NCI-H1048 (cell line): ENCODE measurements around the gene KRTAP10-1.

Experiments used
- DNase-seq: peaks from one replicate; lab custom pipeline; 2025; lab: John Stamatoyannopoulos, UW

The KRTAP10-1 gene

GRCh38 chr21:44515359-44516165 is 24.4 kb downstream of the KRTAP10-1 start:
- no peak for DNase-seq

GRCh38 chr21:44514746-44515358 is 25.1 kb downstream of the KRTAP10-1 start:
- no peak for DNase-seq

- no peak for DNase-seq
Measured at GRCh38 chr21:44514218-44514520, 25.8 kb downstream of the KRTAP10-1 start.

GRCh38 chr21:44513389-44514217 is 26.4 kb downstream of the KRTAP10-1 start:
- no peak for DNase-seq

- DNase-seq, result no peak
Measured at GRCh38 chr21:44512496-44513388, 27.3 kb downstream of the KRTAP10-1 start.

GRCh38 chr21:44511938-44512275 is 28.1 kb downstream of the KRTAP10-1 start:
- DNase-seq, result no peak

GRCh38 chr21:44511219-44511937 is 28.6 kb downstream of the KRTAP10-1 start:
- no peak for DNase-seq

- DNase-seq, result peak; percentile 64
Measured at GRCh38 chr21:44510508-44511218, 29.3 kb downstream of the KRTAP10-1 start.

GRCh38 chr21:44510109-44510507 is 29.9 kb downstream of the KRTAP10-1 start:
- no peak for DNase-seq

- no peak for DNase-seq
Measured at GRCh38 chr21:44509539-44509938, 30.5 kb downstream of the KRTAP10-1 start.

- DNase-seq, result no peak
Measured at GRCh38 chr21:44508711-44509445, 31.1 kb downstream of the KRTAP10-1 start.

GRCh38 chr21:44508426-44508710 is 31.6 kb downstream of the KRTAP10-1 start:
- no peak for DNase-seq

GRCh38 chr21:44507673-44508425 is 32.1 kb downstream of the KRTAP10-1 start:
- no peak for DNase-seq

- no peak for DNase-seq
Measured at GRCh38 chr21:44506279-44507255, 33.4 kb downstream of the KRTAP10-1 start.

GRCh38 chr21:44505673-44506278 is 34.2 kb downstream of the KRTAP10-1 start:
- DNase-seq, result no peak

GRCh38 chr21:44503901-44504399 is 36.0 kb downstream of the KRTAP10-1 start:
- no peak for DNase-seq
